GM12878 (cell line): ENCODE data around the gene PAPLN. TPM values are rescaled to one million over a fixed set of nuclear protein-coding genes. Genes with fewer than 3 reads are reported as not detected.

ENCODE experiments used
- ATAC-seq: fragments of 200-7000 bp; cut with Tn5 transposase; 3 replicates; pipeline ENCODE4 v1.9.1; 2020; ENCODE audit warnings: mild to moderate bottlenecking, moderate library complexity
- BruUV-seq: library from RNA; stranded (reverse); fragments of 400-500 nt; replicated peaks from 2 replicates; lab custom pipeline; 2021; lab: Mats Ljungman, UMichigan
- CTCF ChIA-PET: fragments of 300-600 bp; sonication (Branson Sonifier 250); formaldehyde crosslinking; extraction: SDS; loops from one replicate; lab custom pipeline; 2021; ENCODE audit warnings: inconsistent platforms; lab: Yijun Ruan, JAX
- POLR2A ChIA-PET: fragments of 350-600 bp; formaldehyde crosslinking; extraction: SDS; loops from one replicate; lab custom pipeline; 2021; ENCODE audit warnings: inconsistent platforms; lab: Charles Lee
- RAD21 ChIA-PET: fragments of 300-600 bp; sonication (Branson Sonifier 250); formaldehyde crosslinking; loops from one replicate; lab custom pipeline; 2023; ENCODE audit warnings: antibody characterized with exemption; ENCODE audit not compliant: unreplicated experiment; lab: Charles Lee
- SMC1A ChIA-PET: fragments of 300-600 bp; sonication (Branson Sonifier 250); formaldehyde crosslinking; loops from one replicate; lab custom pipeline; 2023; ENCODE audit not compliant: unreplicated experiment, uncharacterized antibody; lab: Charles Lee
- DNase-seq: peaks from one replicate; pipeline ENCODE4 v3.0.0-alpha.2; 2011; ENCODE audit warnings: low read depth, low spot score
- FAIRE-seq: peaks from 3 replicates; lab custom pipeline; 2011; peaks lifted over from hg19 to GRCh38; lab: Jason Lieb, UNC
- H2AFZ ChIP-seq: 2 replicates; pipeline ENCODE4 v1.6.0; 2011; ENCODE audit warnings: low read depth, low read length, control low read depth; ENCODE audit not compliant: control insufficient read depth
- H3K27ac ChIP-seq: 2 replicates; pipeline ENCODE4 v1.5.1; 2011; ENCODE audit warnings: control low read depth; ENCODE audit not compliant: control insufficient read depth, insufficient read depth
- H3K27me3 ChIP-seq, 2 experiments: replicated peaks in 1 of 2; 2 replicates each; pipeline versions ENCODE4 v1.6.0 to v1.6.1; 2011; ENCODE audit warnings: low read length in 1 of 2; ENCODE audit not compliant: control insufficient read depth in 2 of 2, insufficient read depth in 2 of 2
- H3K36me3 ChIP-seq, 2 experiments: 2 replicates each; pipeline ENCODE4 v1.5.1; 2011; ENCODE audit warnings: low read length in 1 of 2; ENCODE audit not compliant: control insufficient read depth in 2 of 2, insufficient read depth in 2 of 2
- H3K4me1 ChIP-seq: 2 replicates; pipeline ENCODE4 v1.6.1; 2011; ENCODE audit warnings: mild to moderate bottlenecking, low read length, moderate library complexity, mixed read lengths; ENCODE audit not compliant: control insufficient read depth, insufficient read depth
- H3K4me2 ChIP-seq: 2 replicates; pipeline ENCODE4 v1.6.0; 2011; ENCODE audit warnings: control low read depth; ENCODE audit not compliant: control insufficient read depth, insufficient read depth
- H3K4me3 ChIP-seq: fragments of 200-600 bp; sonication (generic); 2 replicates; pipeline ENCODE4 v1.5.1; 2016
- H3K79me2 ChIP-seq: 2 replicates; pipeline ENCODE4 v1.6.0; 2011; ENCODE audit warnings: low read length; ENCODE audit not compliant: control insufficient read depth, insufficient read depth
- H3K9ac ChIP-seq: 2 replicates; pipeline ENCODE4 v1.8.0; 2011; ENCODE audit warnings: low read length, control low read depth, mixed read lengths; ENCODE audit not compliant: control insufficient read depth, insufficient read depth
- H3K9me3 ChIP-seq: replicated peaks from 3 replicates; pipeline ENCODE4 v1.5.1; 2011; ENCODE audit warnings: mild to moderate bottlenecking, low read length; ENCODE audit not compliant: control insufficient read depth, insufficient read depth
- H4K20me1 ChIP-seq: 2 replicates; pipeline ENCODE4 v1.6.0; 2011; ENCODE audit not compliant: control insufficient read depth, insufficient read depth
- CBX5 ChIP-seq: sonication (generic); IDR thresholded peaks from 2 replicates; pipeline ENCODE4 v1.6.1; 2016; ENCODE audit warnings: low read depth, moderate library complexity, mild to moderate bottlenecking, inconsistent platforms
- EP300 ChIP-seq, 2 experiments: fragments of 150-350 bp in 1 of 2; IDR thresholded peaks; 2 replicates each; pipeline ENCODE4 v1.6.1; 2011 to 2012; ENCODE audit warnings: low read depth in 2 of 2, low read length in 2 of 2, borderline replicate concordance in 1 of 2, improper control_type of control experiment in 1 of 2, inconsistent platforms in 1 of 2; ENCODE audit not compliant: control insufficient read depth in 1 of 2
- JUND ChIP-seq: IDR thresholded peaks from 2 replicates; pipeline ENCODE4 v1.6.1; 2012; ENCODE audit warnings: low read depth, mild to moderate bottlenecking, low read length, improper control_type of control experiment, moderate library complexity
- MEF2B ChIP-seq: fragments of 450-650 bp; IDR thresholded peaks from 2 replicates; pipeline ENCODE4 v1.6.1; 2018; ENCODE audit warnings: mild to moderate bottlenecking, moderate library complexity; ENCODE audit not compliant: partially characterized antibody, poor library complexity, severe bottlenecking
- NFXL1 ChIP-seq: fragments of 450-650 bp; IDR thresholded peaks from 2 replicates; pipeline ENCODE4 v1.6.1; 2017; ENCODE audit warnings: antibody characterized with exemption, mild to moderate bottlenecking, borderline replicate concordance
- NR2F1 ChIP-seq: fragments of 450-650 bp; conservative IDR thresholded peaks from 2 replicates; pipeline ENCODE4 v1.6.1; 2017; ENCODE audit warnings: mild to moderate bottlenecking
- NRF1 ChIP-seq: conservative IDR thresholded peaks from 2 replicates; pipeline ENCODE4 v1.6.1; 2011; ENCODE audit warnings: mild to moderate bottlenecking, low read depth, low read length, improper control_type of control experiment
- PKNOX1 ChIP-seq: fragments of 450-650 bp; IDR thresholded peaks from 2 replicates; pipeline ENCODE4 v1.6.1; 2016; ENCODE audit warnings: mild to moderate bottlenecking
- POLR2A ChIP-seq: IDR thresholded peaks from 2 replicates; pipeline ENCODE4 v1.6.1; 2011; ENCODE audit warnings: low read depth, mild to moderate bottlenecking, low read length
- POU2F2 ChIP-seq: IDR thresholded peaks from 3 replicates; pipeline ENCODE4 v1.6.1; 2011; ENCODE audit warnings: low read depth, mild to moderate bottlenecking, low read length, borderline replicate concordance
- RBBP5 ChIP-seq: fragments of 200-600 bp; sonication (generic); conservative IDR thresholded peaks from 2 replicates; pipeline ENCODE4 v1.6.1; 2016
- RELA ChIP-seq: fragments of 450-650 bp; IDR thresholded peaks from 2 replicates; pipeline ENCODE4 v1.8.0; 2014; ENCODE audit warnings: borderline replicate concordance; ENCODE audit not compliant: partially characterized antibody
- SP1 ChIP-seq: IDR thresholded peaks from one replicate; pipeline ENCODE4 v1.6.1; 2011; ENCODE audit warnings: low read depth, low read length
- TCF3 ChIP-seq: IDR thresholded peaks from 2 replicates; pipeline ENCODE4 v1.6.1; 2012; ENCODE audit warnings: low read depth, mild to moderate bottlenecking, low read length, borderline replicate concordance; ENCODE audit not compliant: insufficient read depth
- USF2 ChIP-seq: IDR thresholded peaks from 2 replicates; pipeline ENCODE4 v1.6.1; 2011; ENCODE audit warnings: low read depth, low read length, improper control_type of control experiment, borderline replicate concordance
- YBX1 ChIP-seq: fragments of 450-650 bp; IDR thresholded peaks from 2 replicates; pipeline ENCODE4 v1.6.1; 2016; ENCODE audit warnings: antibody characterized with exemption
- ZNF274 ChIP-seq: IDR thresholded peaks from one replicate; pipeline ENCODE4 v1.8.0; 2011; ENCODE audit not compliant: insufficient read length, insufficient read depth
- WGBS: methylation state at CpG from one replicate; pipeline ENCODE4 v1.1.6; 2016; ENCODE audit warnings: low lambda C conversion rate; ENCODE audit not compliant: insufficient replicate concordance, insufficient coverage; ENCODE audit errors: missing lambda C conversion rate; 5-methylcytosine and 5-hydroxymethylcytosine counted together
- in situ Hi-C: fragments of 300-500 bp; cut with MboI; formaldehyde crosslinking; loops from 9 replicates; pipeline ENCODE4 v1.14.3; 2018; ENCODE audit warnings: mixed read lengths
- intact Hi-C: fragments of 100-400 bp; cut with micrococcal nuclease; formaldehyde crosslinking; loops from one replicate; pipeline ENCODE4 v1.14.2; 2022; ENCODE audit not compliant: unreplicated experiment
- polyA plus RNA-seq, 11 experiments: library from polyadenylated mRNA; depleted of rRNA in 4 of 11; unstranded in 6 of 11; stranded (reverse) in 5 of 11; fragments of >200 nt; fragmentation: Nextera tagmentation in 4 of 11; fragmentation: Illumina TruSeq in 1 of 11; extraction: Ambion mirVana in 4 of 11; extraction: Trizol in 1 of 11; gene quantifications; 1 replicate in 1 of 11; 2 replicates in 10 of 11; pipeline versions ENCODE4 v1.2.1 to v1.2.3, GENCODE V29; 2011 to 2016; ENCODE audit warnings: inconsistent platforms in 2 of 11, missing spikeins in 2 of 11, low read depth in 1 of 11
- total RNA-seq, 4 experiments: library from RNA; depleted of rRNA in 3 of 4; stranded (reverse); fragments of >200 nt in 3 of 4; fragmentation: Illumina TruSeq in 1 of 4; extraction: Trizol in 1 of 4; gene quantifications; 2 replicates each; pipeline versions ENCODE4 v1.2.1 to v1.2.3, GENCODE V29; 2013 to 2021
- TF ChIP-seq, protein P1 (sequence below): IDR thresholded peaks from 2 replicates; pipeline ENCODE4 v1.6.1; 2011; ENCODE audit warnings: borderline replicate concordance, low read depth, mild to moderate bottlenecking, moderate library complexity, mixed read lengths, low read length; ENCODE audit not compliant: insufficient read depth; ENCODE audit errors: extremely low read length

The PAPLN gene
- total and polyA plus RNA-seq, 10 of the 15 experiments (the other 5 are each of a cell fraction or from before 2014, with no cell fraction given), result 1.8 to 19.8 (median 7.4) TPM

DNA sequence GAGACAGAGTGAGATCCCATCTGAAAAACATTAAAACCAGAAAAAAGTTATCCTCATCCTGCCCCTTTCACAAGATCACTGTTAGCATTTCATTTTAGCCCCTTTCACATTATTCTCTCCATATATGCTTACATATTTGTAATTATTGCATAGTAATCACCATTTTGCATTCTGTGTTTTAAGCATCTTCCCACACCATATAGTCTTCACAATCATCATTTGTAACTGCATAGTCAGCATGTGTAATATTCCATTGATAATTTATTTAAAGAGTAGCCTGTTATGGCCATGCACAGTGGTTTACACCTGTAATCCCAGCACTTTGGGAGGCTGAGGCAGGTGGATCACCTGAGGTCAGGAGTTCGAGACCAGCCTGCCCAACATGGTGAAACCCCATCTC is 11.8 kb downstream of the PAPLN start:
- ChIA-PET CTCF (interaction anchor here (1.0 to 2.1 kb wide), 6 partner anchors 17 to 224 kb away, joined by 3 to 9 read pairs (median 6); no protein-coding TSS in a partner anchor), RAD21 (interaction anchor here (0.7 to 1.7 kb wide), 14 partner anchors 17 to 228 kb away, joined by 3 to 13 read pairs (median 4); no protein-coding TSS in a partner anchor), POLR2A (interaction anchor here (0.5 to 1.4 kb wide), 10 partner anchors 13 to 229 kb away, joined by 3 to 7 read pairs (median 4); partner anchors contain the start of gene NUMB), SMC1A (interaction anchor here (0.7 to 1.4 kb wide), 13 partner anchors 17 to 229 kb away, joined by 3 to 12 read pairs (median 5); no protein-coding TSS in a partner anchor)
- Histone ChIP-seq H4K20me1 (no peaks in the 10 kb centered on the region), H3K9ac (no peak overlapping the region), H3K27me3 (no peaks in the 10 kb centered on the region), H3K4me1 (peaks cover 28% of the 10 kb centered on the region), H3K4me2 (peak overlapping the region; percentile 94), H3K79me2 (peaks cover 4% of the 10 kb centered on the region; the same call in 1 of the 2 replicates), H2AFZ (no peak overlapping the region), H3K9me3 (no peaks in the 10 kb centered on the region), H3K27ac (peak overlapping the region; percentile 23; the same call in 1 of the 2 replicates), H3K36me3 (no peaks in the 10 kb centered on the region; a peak in 1 of 4 replicates)
- ATAC-seq (no peak), DNase-seq (no peak), FAIRE-seq (no peak)
- in situ Hi-C loops (no loop called here), intact Hi-C loops (loop anchor here (5.0 kb wide), 3 partner anchors 43 to 223 kb away; partner anchors contain the start of gene NUMB)
- no TSS peak for BruUV-seq
- 47% methylated on average over 1 of the region's 1 CpG for WGBS
- no peak for TF ChIP-seq NRF1
- TF ChIP-seq PKNOX1, result no peak
- no peak for TF ChIP-seq POU2F2
- no peak for TF ChIP-seq YBX1
- no peak for TF ChIP-seq JUND
- no peak for TF ChIP-seq ZNF274
- no peak for TF ChIP-seq RBBP5
- TF ChIP-seq SP1, result no peak
- no peak for TF ChIP-seq TCF3
- TF ChIP-seq NR2F1, result no peak
- no peak for TF ChIP-seq RELA
- TF ChIP-seq EP300 (IDR thresholded peaks at IDR 0.05; ENCODE audit: borderline replicate concordance in 1 of 2, control insufficient read depth in 1 of 2, low read depth in 2 of 2, low read length in 2 of 2), result no peak
- TF ChIP-seq, protein P1, sequence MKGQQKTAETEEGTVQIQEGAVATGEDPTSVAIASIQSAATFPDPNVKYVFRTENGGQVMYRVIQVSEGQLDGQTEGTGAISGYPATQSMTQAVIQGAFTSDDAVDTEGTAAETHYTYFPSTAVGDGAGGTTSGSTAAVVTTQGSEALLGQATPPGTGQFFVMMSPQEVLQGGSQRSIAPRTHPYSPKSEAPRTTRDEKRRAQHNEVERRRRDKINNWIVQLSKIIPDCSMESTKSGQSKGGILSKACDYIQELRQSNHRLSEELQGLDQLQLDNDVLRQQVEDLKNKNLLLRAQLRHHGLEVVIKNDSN, result no peak
- TF ChIP-seq USF2, result no peak
- no peak for TF ChIP-seq POLR2A
- TF ChIP-seq CBX5, result no peak
- TF ChIP-seq MEF2B, result no peak
- no peak for TF ChIP-seq NFXL1
- TF ChIP-seq, all 136 proteins: peak for 0
- no peak overlapping the region for H3K4me3 ChIP-seq
